Measurements from ENCODE around the gene PTGR2. TPM values are rescaled to one million over a fixed set of nuclear protein-coding genes. Genes with fewer than 3 reads are reported as not detected.
A peak's percentile ranks its signal among the peaks of the same experiment; 100 is the strongest.
"Not testable (repeated sequence)": the region's sequence is repeated elsewhere in the genome, so short reads cannot be mapped to it uniquely, and the experiment has no call there.

PTGR2 gene
- total RNA-seq, 1 experiment from 2014 or later = 6.2 TPM

- no peak for DNase-seq (ENCODE audit: low spot score)
Measured at GRCh38 chr14:73833034-73833433, 18.6 kb upstream of the PTGR2 start.

GRCh38 chr14:73833530-73834260, 17.9 kb upstream of the PTGR2 start:
- DNase-seq (ENCODE audit: low spot score) = no peak

GRCh38 chr14:73834261-73834625, 17.4 kb upstream of the PTGR2 start:
- no peak for DNase-seq (ENCODE audit: low spot score)

- not testable (repeated sequence) for DNase-seq (ENCODE audit: low spot score)
Measured at GRCh38 chr14:73838293-73839034, 13.2 kb upstream of the PTGR2 start.

GRCh38 chr14:73842201-73842600, 9.4 kb upstream of the PTGR2 start:
- DNase-seq (ENCODE audit: low spot score) = no peak

GRCh38 chr14:73842851-73843250, 8.8 kb upstream of the PTGR2 start:
- DNase-seq (ENCODE audit: low spot score) = no peak

GRCh38 chr14:73843296-73843695, 8.3 kb upstream of the PTGR2 start:
- DNase-seq (ENCODE audit: low spot score) = no peak

- no peak for DNase-seq (ENCODE audit: low spot score)
Measured at GRCh38 chr14:73846947-73847346, 4.7 kb upstream of the PTGR2 start.

GRCh38 chr14:73851000-73851399, 631 bp upstream of the PTGR2 start:
- DNase-seq (ENCODE audit: low spot score) = no peak

GRCh38 chr14:73859145-73859544, 7.5 kb downstream of the PTGR2 start:
- no peak for DNase-seq (ENCODE audit: low spot score)

- no peak for DNase-seq (ENCODE audit: low spot score)
Measured at GRCh38 chr14:73861073-73861472, 9.4 kb downstream of the PTGR2 start.

GRCh38 chr14:73862480-73862879, 10.8 kb downstream of the PTGR2 start:
- DNase-seq (ENCODE audit: low spot score) = no peak

GRCh38 chr14:73863209-73863608, 11.6 kb downstream of the PTGR2 start:
- DNase-seq (ENCODE audit: low spot score) = no peak

GRCh38 chr14:73865534-73866113, 14.0 kb downstream of the PTGR2 start:
- no peak for DNase-seq (ENCODE audit: low spot score)

GRCh38 chr14:73869754-73870153, 18.1 kb downstream of the PTGR2 start:
- DNase-seq (ENCODE audit: low spot score) = not testable (repeated sequence)

GRCh38 chr14:73870525-73871235, 19.0 kb downstream of the PTGR2 start:
- DNase-seq (ENCODE audit: low spot score) = no peak

- no peak for DNase-seq (ENCODE audit: low spot score)
Measured at GRCh38 chr14:73873660-73874059, 22.0 kb downstream of the PTGR2 start.

- DNase-seq (ENCODE audit: low spot score) = no peak
Measured at GRCh38 chr14:73877790-73878189, 26.2 kb downstream of the PTGR2 start.

- DNase-seq (ENCODE audit: low spot score) = peak; percentile 28
Measured at GRCh38 chr14:73878436-73878835, 26.8 kb downstream of the PTGR2 start.

GRCh38 chr14:73879027-73879426, 27.4 kb downstream of the PTGR2 start:
- peak; percentile 22 for DNase-seq (ENCODE audit: low spot score)

GRCh38 chr14:73884438-73885190, 33.0 kb downstream of the PTGR2 start:
- DNase-seq (ENCODE audit: low spot score) = no peak
